ENCODE results near the gene UBR4.
"Not testable (repeated sequence)": the region's sequence is repeated elsewhere in the genome, so short reads cannot be mapped to it uniquely, and the experiment has no call there.

UBR4 gene

DNA sequence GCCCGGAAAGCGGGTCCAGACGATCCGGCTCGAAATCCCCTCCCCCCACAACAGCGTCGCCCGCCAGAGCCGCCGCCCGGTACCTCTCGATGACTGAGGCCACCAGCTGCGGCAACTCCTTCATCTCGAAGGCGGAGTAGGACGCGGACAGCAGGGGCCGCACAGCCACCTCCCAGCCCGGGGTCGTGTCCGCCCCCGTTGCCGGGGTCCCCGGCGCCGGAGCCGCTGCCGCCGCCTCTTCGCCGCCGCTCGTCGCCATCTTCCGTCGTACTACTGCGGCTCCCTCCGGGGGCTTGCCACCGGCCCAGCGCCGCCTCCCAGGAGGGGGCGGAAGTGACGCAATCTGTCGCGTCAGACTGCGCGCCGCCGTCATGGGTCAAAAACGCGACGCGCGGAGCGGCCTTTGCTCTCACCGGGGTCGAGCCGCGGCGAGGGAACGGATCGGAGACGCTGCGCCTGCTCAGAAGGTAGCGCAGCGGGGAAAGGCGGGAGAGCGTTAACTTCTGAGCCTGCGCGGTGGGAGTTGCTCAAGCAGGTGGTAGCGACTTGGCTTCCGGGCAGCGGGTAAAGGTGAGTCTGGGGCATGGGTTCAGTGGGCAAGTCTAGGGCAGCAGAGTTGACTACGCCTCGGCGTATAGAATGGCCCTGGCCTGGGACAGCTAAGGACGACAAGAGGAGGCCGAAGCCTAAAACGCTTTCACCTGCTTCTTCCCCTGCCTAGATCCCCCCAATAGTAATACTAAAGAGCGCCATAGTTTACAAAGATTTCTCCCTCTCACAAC is at the start of gene UBR4:
Gene UBR4, minus strand, starts transcription at position 277 of the 782 bp plus-strand sequence. Its CDS starts 18 bp downstream, at position 259.
- DNase-seq (ENCODE audit: insufficient read length, low spot score) = peak; percentile 77
- peak; percentile 96 for FAIRE-seq

DNA sequence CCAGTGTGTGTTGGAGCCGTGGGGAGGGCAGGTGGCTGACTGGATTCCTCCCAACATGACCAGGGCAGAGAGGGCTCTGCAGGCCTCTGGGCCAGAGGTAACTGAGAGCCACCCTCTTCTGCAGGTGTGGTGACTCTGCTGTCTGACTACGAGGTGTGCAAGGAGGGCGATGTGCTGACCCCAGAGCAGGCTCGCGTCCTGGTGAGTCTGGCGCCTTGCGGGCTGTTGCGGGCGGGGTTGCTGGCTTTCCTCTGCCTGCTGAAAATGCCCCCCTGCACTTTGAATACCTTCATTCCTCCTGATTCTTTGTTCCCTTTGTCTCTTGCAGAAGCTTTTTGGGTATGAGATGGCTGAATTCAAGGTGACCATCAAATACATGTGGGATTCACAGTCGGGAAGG is 48.3 kb upstream of the UBR4 start:
- FAIRE-seq (no peak), DNase-seq (ENCODE audit: insufficient read length, low spot score) (no peak)

DNA sequence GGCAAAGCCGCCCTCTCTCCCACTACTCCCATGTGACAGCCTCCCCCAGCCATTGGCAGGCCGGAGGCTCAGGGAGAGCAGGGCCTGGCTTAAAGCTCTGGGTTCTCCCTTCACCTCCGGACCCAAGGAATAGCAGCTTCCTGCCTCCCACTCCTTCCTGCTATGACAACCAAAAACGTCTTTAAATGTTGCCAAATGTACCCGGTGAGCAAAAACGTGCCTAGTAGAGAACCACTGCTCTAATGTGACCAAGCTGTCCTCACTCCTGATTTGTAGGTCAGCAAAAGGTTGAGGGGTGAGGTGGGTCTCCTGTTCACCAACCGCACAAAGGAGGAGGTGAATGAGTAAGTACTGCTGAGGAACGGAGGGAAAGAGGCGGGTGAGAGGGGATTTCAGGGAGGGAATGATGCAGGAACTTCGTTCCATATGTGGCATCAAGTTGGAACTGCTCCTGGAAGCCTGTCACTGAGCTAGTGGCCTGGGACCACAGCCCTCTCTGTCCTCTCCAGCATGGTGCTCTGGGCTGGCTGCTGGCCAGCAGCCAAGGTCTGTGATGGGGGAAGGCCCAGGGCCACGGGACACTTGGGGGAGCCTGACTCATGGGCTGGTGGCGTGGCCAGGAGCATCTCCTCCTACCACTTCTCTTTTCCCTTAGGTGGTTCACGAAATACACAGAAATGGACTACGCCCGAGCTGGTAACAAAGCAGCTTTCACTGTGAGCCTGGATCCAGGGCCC is 47.3 kb upstream of the UBR4 start:
- FAIRE-seq = no peak
- DNase-seq (ENCODE audit: insufficient read length, low spot score) = no peak

DNA sequence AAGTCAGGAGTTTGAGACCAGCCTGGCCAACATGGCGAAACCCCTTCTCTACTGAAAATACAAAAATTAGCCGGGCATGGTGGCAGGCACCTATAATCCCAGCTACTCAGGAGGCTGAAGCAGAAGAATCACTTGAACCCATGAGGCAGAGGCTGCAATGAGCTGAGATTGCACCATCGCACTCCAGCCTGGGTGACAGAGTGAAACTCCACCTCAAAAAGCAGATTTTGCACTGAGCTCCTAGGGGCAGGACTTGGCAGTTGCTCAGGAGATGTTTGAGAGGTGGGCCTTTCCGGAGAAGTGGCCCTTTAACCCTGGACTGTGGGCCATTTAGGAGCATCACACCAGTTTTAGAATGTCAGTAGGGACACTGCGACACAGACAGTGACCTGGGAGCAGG is 46.2 kb upstream of the UBR4 start:
- not testable (repeated sequence) for FAIRE-seq

DNA sequence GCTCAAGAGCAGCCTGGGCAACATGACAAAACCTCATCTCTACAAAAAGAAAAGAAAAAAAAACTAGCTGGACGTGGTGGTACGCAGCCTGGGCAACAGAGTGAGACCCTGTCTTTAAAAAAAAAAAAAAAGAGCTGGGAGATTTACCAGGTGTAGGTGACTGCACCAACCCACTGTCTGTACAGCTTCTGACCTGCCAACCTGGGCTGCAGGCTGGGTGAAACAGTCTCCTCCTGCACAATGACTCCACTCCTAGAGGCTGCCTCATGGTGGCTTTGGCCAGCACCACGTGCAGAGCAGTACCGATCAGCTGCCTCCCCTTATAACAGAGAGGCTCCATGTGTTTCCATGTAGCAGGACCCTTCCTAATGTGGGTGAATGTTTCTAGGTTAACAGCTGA is 45.2 kb upstream of the UBR4 start:
- DNase-seq (ENCODE audit: insufficient read length, low spot score) (no peak), FAIRE-seq (no peak)

More for the DNA sequence above, 46.2 kb upstream of the UBR4 start:
- not testable (repeated sequence) for DNase-seq (ENCODE audit: insufficient read length, low spot score)

DNA sequence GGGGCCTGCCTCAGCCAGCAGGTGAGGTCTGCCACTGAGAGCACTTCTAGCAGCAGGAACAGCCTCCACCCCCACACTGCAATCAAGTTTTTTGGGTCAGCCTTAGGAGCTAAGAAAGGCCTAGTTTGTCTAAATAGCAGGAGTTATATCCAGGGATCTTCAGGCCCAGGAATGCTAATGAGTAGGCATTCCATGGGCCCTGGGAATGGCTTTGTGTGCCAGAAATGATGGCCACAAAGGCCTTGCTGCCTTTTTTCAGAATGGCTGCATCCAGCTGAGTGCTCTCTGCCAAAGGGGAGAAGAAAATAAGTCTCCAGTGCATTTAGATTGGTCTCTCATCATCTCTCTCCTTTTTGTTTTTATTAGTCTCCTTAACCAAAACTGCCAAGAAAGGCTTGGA is 44.4 kb upstream of the UBR4 start:
- DNase-seq (ENCODE audit: insufficient read length, low spot score) (no peak), FAIRE-seq (no peak)

DNA sequence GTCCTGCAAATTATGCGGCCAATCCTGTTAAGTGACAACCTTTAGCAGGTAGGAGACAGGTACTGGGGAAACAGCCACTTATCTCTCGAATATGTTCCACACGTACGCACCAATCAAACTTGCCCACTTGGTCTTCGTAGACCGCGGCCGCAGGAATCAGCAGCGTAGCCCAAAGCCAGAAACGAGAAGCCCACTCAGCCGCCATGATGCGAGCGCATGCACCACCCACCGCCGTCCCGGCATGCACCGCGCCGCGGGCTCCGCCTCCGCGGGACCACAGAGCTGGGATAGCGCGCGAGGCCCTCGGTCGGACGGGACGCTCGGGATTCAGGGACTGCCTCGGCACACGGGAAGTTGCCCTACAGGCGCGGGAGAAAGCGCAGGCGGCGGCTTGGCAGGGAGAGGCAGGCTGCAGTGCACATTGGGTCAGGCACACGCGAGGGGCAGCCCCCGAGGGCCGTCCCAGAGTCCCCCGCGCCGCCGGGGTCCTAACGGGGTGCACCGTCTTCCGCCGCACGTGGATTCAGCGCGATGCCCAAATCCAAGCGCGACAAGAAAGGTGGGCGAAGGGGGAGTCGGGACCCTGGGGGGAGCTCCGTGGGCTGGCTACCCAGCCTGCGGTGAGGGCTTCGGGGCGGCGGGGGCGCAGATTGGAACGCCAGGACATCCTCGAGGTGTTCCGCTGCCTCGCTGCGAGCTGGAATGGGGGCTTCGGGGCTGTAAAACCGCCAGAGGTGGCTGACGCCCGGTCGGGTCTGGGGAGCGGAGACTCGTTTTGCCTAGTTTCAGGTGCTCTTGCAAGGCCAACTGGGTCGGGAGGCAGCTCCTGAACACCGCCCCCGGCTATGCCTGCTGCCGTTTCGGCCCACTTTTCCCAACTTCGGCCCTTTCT is 41.5 kb upstream of the UBR4 start, which contains the start of the genes EMC1 and MRTO4:
Gene EMC1, minus strand, starts transcription at position 220 of the 892 bp plus-strand sequence. Its CDS starts 15 bp downstream, at position 205.
Gene MRTO4, plus strand, starts transcription at position 501 of the 892 bp plus-strand sequence. Its CDS starts 31 bp downstream, at position 532.
- DNase-seq (ENCODE audit: insufficient read length, low spot score) (peak; percentile 83), FAIRE-seq (peak; percentile 95)

DNA sequence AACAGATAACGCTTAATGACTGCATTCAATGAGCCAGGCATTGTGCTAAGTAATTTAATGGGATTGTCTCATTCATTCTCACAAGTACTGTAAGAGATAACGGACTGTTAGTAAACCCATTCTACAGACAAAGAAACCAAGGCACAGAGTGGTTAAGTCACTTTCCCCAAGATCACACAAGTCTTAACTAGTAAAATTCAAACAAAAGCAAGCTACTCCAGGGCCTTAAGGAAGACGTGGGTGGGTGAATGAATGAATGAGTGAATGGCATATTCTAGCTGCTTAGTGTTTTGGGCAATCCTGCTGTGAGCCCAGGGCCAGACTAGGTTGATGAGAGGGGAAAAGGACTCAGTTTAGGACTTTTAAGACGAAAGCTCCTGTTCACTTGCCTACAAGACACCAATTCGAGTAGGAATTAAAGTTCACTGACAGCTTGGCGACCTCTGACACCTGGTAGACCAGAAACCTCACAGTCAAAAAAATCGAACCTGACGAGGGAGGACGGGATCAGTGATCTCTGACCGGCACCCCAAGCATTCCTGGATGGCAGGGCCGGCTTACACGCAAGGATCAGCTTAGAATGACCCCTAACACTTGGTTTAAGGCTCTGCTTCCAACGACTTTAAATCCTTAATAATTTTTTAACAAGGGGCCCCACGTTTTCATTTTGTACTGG is 40.7 kb upstream of the UBR4 start:
- DNase-seq (ENCODE audit: insufficient read length, low spot score) (no peak), FAIRE-seq (no peak)

DNA sequence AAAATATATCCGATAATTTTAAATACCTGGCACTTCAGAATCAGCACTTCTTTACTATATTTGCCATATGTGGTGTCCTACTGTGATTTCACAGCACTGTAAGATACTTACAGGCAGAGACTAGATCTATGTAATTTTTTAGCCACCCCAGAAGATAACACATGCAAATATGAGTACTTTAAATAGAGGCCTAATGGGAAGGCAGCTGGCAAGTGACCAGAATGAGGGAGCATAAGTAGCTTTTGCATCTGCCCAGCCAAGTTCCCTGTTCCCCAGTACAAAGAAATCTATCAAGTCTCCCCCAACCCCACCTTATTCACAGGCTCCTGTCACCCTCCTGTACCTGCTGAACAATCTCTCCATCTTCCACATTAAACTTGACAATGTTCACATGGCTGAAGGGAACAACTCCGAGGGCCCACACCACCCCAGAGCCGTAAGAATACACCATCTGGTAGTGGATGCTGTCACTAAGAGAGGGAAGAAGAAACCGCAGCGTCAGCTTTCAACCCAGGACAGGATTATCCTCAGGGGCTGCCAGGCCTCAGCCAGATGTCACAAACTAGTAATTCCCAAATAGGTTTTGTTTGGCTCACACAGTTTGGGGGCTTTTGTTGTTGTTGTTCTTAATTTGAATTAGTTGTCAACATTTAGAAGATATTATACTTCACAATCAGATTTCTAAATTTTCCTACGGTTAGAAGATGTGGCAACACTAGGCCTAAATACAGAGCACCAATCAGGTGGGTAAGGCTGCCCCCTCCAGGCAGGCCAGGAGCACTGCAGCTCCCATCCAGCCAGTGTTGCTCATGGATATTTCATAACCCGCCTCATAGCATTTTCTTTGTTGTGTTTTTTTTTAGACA is 30.8 kb upstream of the UBR4 start:
- DNase-seq (ENCODE audit: insufficient read length, low spot score) = peak; percentile 49

DNA sequence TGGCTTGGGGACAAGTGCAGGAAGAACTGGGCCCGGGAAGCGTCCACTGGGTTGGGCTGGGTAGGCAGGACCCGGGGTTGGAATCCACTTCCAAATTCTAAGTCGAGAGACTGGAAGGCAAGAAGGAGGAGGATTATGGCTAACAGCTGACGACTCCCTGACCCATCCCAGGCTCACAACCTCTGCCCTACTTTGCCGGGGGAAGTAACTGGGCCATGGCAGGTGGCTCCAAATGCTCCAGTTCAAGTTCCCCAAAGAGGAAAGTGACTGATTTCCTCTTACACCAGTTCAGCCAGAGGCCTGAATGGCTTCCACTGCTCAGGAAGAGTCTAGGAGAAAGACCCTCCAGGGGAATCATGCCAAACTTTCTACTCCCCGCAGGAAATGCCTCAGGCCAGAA is 29.8 kb upstream of the UBR4 start:
- no peak for DNase-seq (ENCODE audit: insufficient read length, low spot score)
- no peak for FAIRE-seq

More for the DNA sequence above, 30.8 kb upstream of the UBR4 start:
- FAIRE-seq = peak; percentile 89

DNA sequence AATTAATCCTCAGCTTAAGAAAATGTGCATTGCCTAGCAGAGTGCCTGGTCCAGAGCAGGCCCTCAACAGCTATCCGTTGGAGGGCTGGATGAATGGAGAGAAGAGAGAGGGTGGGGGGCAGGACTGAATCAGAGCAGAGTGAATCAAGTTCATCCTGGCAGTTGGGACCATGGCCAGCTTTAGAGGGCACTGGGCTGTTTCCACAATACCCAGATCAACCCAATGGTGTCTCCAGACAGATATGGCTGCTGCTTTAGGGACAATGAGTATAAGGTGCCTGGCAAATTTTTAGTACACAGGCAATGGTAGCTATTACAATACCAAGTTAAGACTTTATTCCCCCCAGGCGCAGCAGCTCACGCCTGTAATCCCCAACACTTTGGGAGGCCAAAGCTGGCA is 24.2 kb upstream of the UBR4 start:
- no peak for FAIRE-seq

DNA sequence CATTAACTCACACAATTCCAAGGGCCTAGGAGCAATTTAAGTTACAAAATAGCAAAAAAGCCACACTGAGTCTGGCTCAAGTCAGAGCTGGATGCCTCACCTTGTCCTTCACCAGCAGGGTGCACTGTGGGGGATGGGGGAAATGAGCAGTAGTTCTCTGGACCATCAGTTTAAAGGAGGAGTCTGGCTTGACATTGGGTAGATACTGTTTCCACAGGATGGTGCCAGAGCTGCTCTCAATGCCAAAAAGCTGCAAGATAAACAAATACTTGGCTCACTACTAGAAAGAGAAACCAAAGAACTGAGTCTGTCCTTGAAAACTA is 22.4 kb upstream of the UBR4 start:
- no peak for DNase-seq (ENCODE audit: insufficient read length, low spot score)
- FAIRE-seq = peak; percentile 61

More for the DNA sequence above, 24.2 kb upstream of the UBR4 start:
- no peak for DNase-seq (ENCODE audit: insufficient read length, low spot score)

DNA sequence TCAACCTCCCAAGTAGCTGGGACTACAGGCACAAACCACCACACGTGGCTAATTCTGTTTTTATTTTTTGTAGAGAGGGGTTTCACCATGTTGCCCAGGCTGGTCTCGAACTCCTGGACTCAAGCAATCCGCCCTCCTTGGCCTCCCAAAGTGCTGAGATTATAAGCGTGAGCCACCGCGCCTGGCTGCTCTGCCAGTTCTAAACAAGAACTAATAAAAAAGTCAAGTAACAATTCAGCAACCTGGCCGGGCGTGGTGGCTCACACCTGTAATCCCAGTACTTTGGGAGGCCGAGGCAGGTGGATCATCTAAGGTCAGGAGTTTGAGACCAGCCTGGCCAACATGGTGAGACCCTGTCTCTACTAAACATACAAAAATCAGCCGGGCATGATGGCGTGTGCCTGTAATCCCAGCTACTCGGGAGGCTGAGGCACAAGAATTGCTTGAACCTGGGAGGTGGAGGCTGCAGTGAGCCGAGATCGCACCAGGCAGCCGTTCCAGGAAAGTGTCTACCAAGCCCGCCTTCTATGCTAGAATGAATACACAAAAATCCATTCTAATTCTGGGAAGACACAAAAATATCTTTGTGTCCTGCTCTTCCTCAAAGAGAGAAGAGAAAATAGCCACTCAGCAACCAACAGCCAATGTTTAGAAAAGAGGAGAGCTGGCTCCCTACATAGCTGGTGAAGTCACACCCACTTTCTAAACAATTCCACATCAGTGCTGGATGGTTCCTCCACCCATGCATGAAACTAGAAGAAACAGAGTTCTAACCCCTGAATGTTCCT is 21.9 kb upstream of the UBR4 start:
- not testable (repeated sequence) for DNase-seq (ENCODE audit: insufficient read length, low spot score); FAIRE-seq

DNA sequence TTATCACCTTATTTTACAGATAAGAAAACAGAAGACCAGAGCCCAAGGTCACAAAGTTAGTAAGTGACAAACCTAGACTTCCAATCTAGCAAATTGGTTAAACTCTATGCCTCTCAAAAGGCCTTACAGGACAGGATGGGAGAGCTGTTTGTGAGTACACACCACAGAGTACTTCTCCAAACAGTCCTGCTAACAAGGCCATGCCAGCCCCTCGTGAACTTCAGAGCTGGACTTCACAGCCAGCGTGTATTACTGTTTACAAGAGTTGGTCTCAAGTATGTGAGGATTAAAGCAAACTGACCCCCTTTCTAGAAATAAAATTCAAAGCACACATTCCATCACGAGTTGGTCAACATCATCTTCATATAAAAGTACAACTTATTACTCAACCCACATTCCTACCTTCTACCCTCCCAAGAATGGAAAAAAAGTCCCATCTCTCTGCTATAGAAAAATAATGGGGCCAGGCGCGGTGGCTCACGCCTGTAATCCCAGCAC is 19.8 kb upstream of the UBR4 start:
- FAIRE-seq = no peak

DNA sequence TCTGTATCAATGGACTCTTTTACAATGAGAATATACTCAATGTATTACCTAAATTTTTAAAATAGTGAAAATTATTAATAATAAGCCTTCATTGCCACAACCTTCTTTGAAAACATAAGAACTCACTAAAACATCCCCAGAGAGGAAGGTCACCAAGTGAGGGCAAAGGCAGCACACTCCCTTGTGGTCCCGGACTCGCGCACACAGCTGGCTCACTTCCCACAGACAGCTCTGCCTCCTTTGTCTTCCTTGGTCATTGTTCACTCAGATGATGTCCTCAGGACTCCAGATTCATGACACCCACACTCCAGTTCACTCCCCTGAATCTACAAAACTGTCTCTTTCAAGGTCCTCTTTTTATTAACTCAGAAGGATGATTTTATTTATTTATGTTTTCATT is 19.2 kb upstream of the UBR4 start:
- DNase-seq (ENCODE audit: insufficient read length, low spot score) (no peak), FAIRE-seq (no peak)

More for the DNA sequence above, 19.8 kb upstream of the UBR4 start:
- no peak for DNase-seq (ENCODE audit: insufficient read length, low spot score)

DNA sequence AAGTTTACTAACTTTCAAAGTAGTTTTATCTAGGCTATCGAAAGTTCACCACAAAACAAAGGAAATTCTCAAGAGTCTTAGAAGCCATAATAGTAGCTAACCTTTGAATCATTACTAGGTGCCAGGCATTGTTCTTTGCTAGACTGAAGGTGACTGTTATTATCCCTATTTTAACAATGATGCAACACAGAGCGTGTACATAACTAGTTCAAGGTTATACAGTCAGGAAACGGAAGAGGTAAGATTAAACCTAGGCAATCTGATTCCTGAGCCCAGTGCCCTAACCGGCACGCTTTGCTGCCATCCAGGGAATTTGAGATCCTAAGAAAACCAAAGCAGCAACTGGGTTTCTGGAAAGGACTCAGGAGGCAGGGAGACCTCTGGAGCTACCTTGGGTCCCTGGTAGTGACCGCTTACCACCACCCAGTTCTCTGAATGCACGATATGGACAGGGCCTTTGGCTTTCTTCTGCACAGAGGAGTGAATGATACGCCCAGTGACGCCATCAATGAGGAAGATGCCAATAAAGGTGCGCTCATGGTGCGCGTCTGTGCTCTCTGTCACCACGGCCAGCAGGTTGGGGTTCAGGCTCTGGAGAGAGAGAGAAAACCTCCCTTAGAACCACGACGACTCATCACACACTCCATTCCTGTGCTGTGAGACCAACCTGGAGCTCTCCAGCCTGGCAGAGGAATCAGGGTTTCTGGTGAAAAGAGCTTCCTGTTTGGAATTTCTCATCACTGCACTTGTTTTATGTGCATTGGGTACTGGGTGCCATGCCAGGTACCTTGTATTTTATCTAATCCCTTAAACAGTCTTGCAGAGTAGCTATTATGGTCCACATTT is 13.1 kb upstream of the UBR4 start:
- no peak for FAIRE-seq
- DNase-seq (ENCODE audit: insufficient read length, low spot score) = no peak

DNA sequence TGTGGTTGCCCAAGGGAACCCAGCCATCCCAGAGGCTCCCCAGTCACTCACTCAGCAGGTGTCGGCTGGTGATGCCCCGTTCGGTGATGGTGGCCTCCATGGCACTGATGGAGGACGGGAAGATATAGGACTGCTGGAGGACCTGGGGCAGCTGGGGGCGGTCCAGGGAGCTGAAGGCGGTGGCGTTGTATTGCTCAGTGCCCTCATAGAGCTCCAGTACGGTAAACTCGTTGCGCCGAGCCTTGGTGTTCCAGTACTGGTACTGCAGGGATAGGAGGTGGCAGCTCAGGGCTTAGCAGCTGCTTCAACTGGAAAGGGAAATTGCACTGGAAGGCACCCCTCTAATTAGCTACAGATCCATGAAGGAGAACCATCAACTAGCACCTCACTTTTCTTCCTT is 12.5 kb upstream of the UBR4 start:
- DNase-seq (ENCODE audit: insufficient read length, low spot score) (no peak), FAIRE-seq (no peak)
